ENCODE measurements around the gene RBM12. TPM values are rescaled to one million over a fixed set of nuclear protein-coding genes. Genes with fewer than 3 reads are reported as not detected.

RBM12 gene
- total RNA-seq, 4 donors from 2014 or later = 30.5 to 44.9 (median 35.7) TPM

GRCh38 chr20:35618263-35619131 lies 46.2 kb downstream of the RBM12 start:
- peak overlapping the region in 1 of 3 donors; percentile 44 for H3K4me3 ChIP-seq (replicated peaks in 1 of 3)
- H3K36me3 ChIP-seq = no peaks in the 10 kb centered on the region
- H3K4me1 ChIP-seq = peaks cover 32 to 37% of the 10 kb centered on the region in 2 donors
- no peaks in the 10 kb centered on the region for H3K27me3 ChIP-seq
- no peaks in the 10 kb centered on the region for H3K9me3 ChIP-seq
- H3K27ac ChIP-seq = no peak overlapping the region
- 9 to 20% methylated on average over 18 to 22 of the region's 35 CpGs for WGBS, 2 donors
- intact Hi-C loops (cut with DNase I) = loop anchor here (5.0 kb wide), 1 partner anchor 264 kb away; no protein-coding TSS in a partner anchor
- TF ChIP-seq POLR2A (IDR thresholded peaks at IDR 0.05) = no peak
- TF ChIP-seq, protein P1, sequence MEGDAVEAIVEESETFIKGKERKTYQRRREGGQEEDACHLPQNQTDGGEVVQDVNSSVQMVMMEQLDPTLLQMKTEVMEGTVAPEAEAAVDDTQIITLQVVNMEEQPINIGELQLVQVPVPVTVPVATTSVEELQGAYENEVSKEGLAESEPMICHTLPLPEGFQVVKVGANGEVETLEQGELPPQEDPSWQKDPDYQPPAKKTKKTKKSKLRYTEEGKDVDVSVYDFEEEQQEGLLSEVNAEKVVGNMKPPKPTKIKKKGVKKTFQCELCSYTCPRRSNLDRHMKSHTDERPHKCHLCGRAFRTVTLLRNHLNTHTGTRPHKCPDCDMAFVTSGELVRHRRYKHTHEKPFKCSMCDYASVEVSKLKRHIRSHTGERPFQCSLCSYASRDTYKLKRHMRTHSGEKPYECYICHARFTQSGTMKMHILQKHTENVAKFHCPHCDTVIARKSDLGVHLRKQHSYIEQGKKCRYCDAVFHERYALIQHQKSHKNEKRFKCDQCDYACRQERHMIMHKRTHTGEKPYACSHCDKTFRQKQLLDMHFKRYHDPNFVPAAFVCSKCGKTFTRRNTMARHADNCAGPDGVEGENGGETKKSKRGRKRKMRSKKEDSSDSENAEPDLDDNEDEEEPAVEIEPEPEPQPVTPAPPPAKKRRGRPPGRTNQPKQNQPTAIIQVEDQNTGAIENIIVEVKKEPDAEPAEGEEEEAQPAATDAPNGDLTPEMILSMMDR (IDR thresholded peaks at IDR 0.05) = no peak
- DNase-seq = peak; percentile 20 to 32

DNA sequence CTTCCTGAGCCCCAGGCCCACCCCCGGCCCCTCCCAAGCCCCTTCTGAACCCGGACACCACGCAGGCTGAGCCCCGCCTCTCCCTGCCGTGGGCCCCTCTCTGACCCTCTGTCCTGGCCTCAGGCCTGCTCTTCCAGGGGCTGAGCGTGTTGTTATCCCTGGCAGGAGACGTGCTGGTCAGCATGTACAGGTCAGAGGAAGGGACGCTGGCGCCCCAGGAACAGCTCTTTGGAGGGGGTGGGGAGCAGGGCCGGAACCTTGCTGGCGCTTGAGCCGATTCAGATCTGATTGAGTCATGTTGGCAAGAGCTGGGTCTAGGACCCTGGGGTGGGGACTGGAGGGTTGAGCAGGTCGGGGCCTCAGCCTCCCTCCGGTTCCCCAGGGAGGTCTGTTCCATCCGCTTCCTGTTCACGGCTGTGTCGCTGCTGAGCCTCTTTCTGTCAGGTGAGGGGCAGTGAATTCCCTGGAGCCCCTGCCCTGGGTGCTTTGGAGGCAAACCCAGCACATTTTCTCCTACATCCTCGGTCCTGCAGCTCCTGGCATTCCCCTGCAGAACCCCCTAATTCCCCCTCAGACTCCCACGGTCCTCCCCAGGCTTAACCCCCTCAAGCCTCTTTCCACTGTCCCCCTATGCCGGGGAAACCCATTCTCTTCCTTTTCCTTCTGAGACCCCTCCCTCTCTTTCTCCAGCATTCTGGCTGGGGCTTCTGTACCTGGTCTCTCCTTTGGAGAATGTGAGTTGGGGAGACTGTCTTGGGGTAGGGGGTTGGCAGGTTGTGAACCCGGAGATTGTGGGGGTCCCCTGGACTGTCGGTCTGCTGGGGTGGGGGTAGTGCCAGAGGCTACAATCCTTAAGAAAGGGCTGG lies 47.1 kb downstream of the RBM12 start:
- Histone ChIP-seq H3K4me1 (peaks cover 32 to 37% of the 10 kb centered on the region in 2 donors), H3K36me3 (no peaks in the 10 kb centered on the region), H3K27ac (peak overlapping the region; percentile 52 to 78 (median 58)), H3K4me3 (replicated peaks in 1 of 3) (peak overlapping the region in 2 of 3 donors; percentile 11 to 43), H3K27me3 (no peaks in the 10 kb centered on the region), H3K9me3 (no peaks in the 10 kb centered on the region)
- no peak for TF ChIP-seq POLR2A (IDR thresholded peaks at IDR 0.05)
- TF ChIP-seq, protein P1 (IDR thresholded peaks at IDR 0.05) = peak in 3 of 6 experiments; percentile 20 to 41 (median 21)
- WGBS, 2 donors = 15 to 25% methylated on average over 12 to 21 of the region's 22 CpGs
- intact Hi-C loops (cut with DNase I) = loop anchor here (2.0 to 5.0 kb wide), 2 partner anchors 47 to 265 kb away; partner anchors contain the start of genes CPNE1 and RBM12
- peak; percentile 51 to 53 for DNase-seq

DNA sequence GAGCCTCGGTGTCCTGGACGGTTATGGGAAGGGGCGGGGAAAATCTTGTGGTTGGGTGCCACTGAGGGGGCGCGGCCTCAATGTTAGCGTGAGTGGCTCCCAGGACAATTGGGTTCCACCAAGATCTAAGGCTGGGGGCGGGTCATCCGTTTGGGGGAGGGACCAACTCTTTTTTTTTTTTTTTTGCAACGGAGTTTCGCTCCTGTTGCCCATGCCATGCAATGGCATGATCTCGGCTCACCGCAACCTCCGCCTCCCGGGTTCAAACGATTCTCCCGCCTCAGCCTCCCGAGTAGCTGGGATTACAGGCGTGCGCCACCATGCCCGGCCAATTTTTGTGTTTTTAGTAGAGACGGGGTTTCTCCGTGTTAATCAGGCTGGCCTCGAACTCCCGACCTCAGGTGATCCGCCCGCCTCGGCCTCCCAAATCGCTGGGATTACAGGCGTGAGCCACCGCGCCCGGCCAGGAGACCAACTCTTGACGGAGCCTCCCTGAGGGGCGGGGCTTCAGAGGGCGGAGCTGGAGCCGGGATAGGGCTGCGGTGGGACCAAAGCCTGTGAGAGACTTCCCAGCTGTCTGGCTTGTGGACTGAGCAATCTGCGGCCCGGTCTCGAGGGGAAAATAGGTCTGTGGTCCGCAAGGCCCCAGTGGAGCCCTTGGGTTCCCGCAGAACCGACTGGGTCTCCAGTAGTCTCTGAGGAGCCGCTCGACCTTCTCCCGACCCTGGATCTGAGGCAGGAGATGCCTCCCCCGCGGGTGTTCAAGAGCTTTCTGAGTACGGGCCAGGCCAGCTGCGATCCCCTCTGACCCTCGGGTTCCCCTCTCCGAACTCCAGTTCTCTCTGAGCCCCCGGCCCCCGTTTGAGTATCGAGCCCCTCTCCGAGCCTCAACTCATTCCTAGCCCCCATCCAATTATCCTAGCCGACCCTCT lies 48.0 kb downstream of the RBM12 start:
- intact Hi-C loops (cut with DNase I) = loop anchor here (2.0 to 5.0 kb wide), 2 partner anchors 48 to 266 kb away; partner anchors contain the start of genes CPNE1 and RBM12
- peak overlapping the region; percentile 52 to 78 (median 58) for H3K27ac ChIP-seq
- 6 to 12% methylated on average over 33 to 50 of the region's 57 CpGs for WGBS, 2 donors
- no peaks in the 10 kb centered on the region for H3K27me3 ChIP-seq
- TF ChIP-seq, protein P1 (IDR thresholded peaks at IDR 0.05) = no peak
- peak in 1 of 2 donors; percentile 54 for TF ChIP-seq POLR2A (IDR thresholded peaks at IDR 0.05)
- H3K4me1 ChIP-seq = peaks cover 32 to 37% of the 10 kb centered on the region in 2 donors
- peak; percentile 73 to 81 for DNase-seq
- peak overlapping the region in 2 of 3 donors; percentile 43 to 46 for H3K4me3 ChIP-seq (replicated peaks in 1 of 3)
- H3K9me3 ChIP-seq = no peaks in the 10 kb centered on the region
- no peaks in the 10 kb centered on the region for H3K36me3 ChIP-seq

DNA sequence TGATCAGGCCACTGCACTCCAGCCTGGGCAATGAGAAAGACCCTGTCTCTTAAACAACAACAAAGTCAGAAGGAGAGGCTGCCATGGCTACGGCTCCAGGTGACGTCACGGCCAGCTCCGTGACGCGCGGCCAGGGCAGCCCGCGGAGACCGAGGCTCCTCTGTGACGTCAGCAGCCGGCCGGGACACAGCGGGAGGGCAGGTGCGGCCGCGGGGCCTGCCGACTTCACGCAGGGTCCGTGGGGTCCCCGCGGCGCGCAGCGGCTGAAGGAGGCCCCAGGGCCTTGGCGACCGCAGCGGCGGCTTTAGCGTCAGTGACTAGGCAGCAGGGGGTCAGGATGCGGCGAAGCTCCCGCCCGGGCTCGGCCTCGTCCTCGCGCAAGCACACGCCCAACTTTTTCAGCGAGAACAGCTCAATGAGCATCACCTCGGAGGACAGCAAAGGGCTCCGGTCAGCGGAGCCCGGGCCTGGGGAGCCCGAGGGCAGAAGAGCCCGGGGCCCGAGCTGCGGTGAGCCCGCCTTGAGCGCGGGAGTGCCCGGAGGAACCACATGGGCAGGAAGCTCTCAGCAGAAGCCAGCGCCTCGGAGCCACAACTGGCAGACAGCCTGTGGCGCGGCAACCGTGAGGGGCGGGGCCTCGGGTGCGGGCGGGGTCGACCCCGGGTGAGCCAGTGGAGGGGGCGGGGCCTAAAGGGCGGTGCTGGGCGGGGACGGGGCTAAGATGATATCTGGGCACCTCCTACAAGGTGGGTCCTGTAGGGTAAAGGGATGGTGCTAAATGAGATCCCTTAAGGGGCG lies 48.8 kb downstream of the RBM12 start, which contains the start of gene SPAG4:
TSS of gene SPAG4 (plus strand) at position 163 of the 798 bp plus-strand sequence. CDS start at position 338, 175 bp downstream.
- DNase-seq = peak; percentile 99
- no peaks in the 10 kb centered on the region for H3K9me3 ChIP-seq
- H3K36me3 ChIP-seq = no peaks in the 10 kb centered on the region
- H3K27me3 ChIP-seq = no peaks in the 10 kb centered on the region
- intact Hi-C loops (cut with DNase I) = loop anchor here (2.0 to 5.0 kb wide), 2 partner anchors 49 to 266 kb away; partner anchors contain the start of genes CPNE1 and RBM12
- peak within 1 kb of the TSS; percentile 46 to 78 (median 52) for H3K4me3 ChIP-seq (replicated peaks in 1 of 3)
- TF ChIP-seq POLR2A (IDR thresholded peaks at IDR 0.05) = peak in 1 of 2 donors; percentile 54
- TF ChIP-seq, protein P1 (IDR thresholded peaks at IDR 0.05) = peak in 1 of 6 experiments; percentile 6
- WGBS, 2 donors = 0 to 2% methylated on average over 4 to 13 of the region's 68 CpGs
- peak within 1 kb of the TSS; percentile 58 to 80 (median 78) for H3K27ac ChIP-seq
- peaks cover 32 to 37% of the 10 kb centered on the region in 2 donors for H3K4me1 ChIP-seq
